ENCODE data around the gene UBR3.

The UBR3 gene

GRCh38 chr2:169997140-169997887 lies 170.1 kb downstream of the UBR3 start:
- no peaks in the 10 kb centered on the region for H3K9me3 Mint-ChIP-seq
- H3K4me1 Mint-ChIP-seq, result no peaks in the 10 kb centered on the region
- no peak overlapping the region for H3K4me3 Mint-ChIP-seq
- H3K27me3 Mint-ChIP-seq, result no peaks in the 10 kb centered on the region
- no peak overlapping the region for H3K27ac Mint-ChIP-seq
- H3K36me3 Mint-ChIP-seq, result peaks cover 27 to 41% of the 10 kb centered on the region in 2 donors
- no peak for DNase-seq
- ATAC-seq (replicated peaks), result no peak

- Mint-ChIP-seq H3K4me1 (no peaks in the 10 kb centered on the region), H3K4me3 (no peak overlapping the region), H3K9me3 (no peaks in the 10 kb centered on the region), H3K36me3 (peaks cover 38 to 53% of the 10 kb centered on the region in 2 donors), H3K27me3 (no peaks in the 10 kb centered on the region), H3K27ac (no peak overlapping the region)
- ATAC-seq (replicated peaks), result no peak
- DNase-seq, result no peak
Measured at GRCh38 chr2:169999054-169999453, 171.8 kb downstream of the UBR3 start.

- ATAC-seq (replicated peaks) (no peak), DNase-seq (no peak)
- Mint-ChIP-seq H3K36me3 (peaks cover 53 to 58% of the 10 kb centered on the region in 2 donors), H3K27me3 (no peaks in the 10 kb centered on the region), H3K4me3 (no peak overlapping the region), H3K4me1 (no peaks in the 10 kb centered on the region), H3K9me3 (no peaks in the 10 kb centered on the region), H3K27ac (no peak overlapping the region)
Measured at GRCh38 chr2:170002096-170002495, 174.8 kb downstream of the UBR3 start.

GRCh38 chr2:170005702-170006101 lies 178.4 kb downstream of the UBR3 start:
- Mint-ChIP-seq H3K4me3 (no peak overlapping the region), H3K9me3 (no peaks in the 10 kb centered on the region), H3K36me3 (peaks cover 41 to 54% of the 10 kb centered on the region in 2 donors), H3K4me1 (no peaks in the 10 kb centered on the region), H3K27me3 (no peaks in the 10 kb centered on the region), H3K27ac (no peak overlapping the region)
- ATAC-seq (replicated peaks) (no peak), DNase-seq (no peak)

GRCh38 chr2:170006587-170007325 lies 179.5 kb downstream of the UBR3 start:
- DNase-seq (no peak), ATAC-seq (replicated peaks) (no peak)
- no peak overlapping the region for H3K27ac Mint-ChIP-seq
- H3K27me3 Mint-ChIP-seq, result no peaks in the 10 kb centered on the region
- H3K36me3 Mint-ChIP-seq, result peaks cover 38 to 52% of the 10 kb centered on the region in 2 donors
- no peaks in the 10 kb centered on the region for H3K4me1 Mint-ChIP-seq
- H3K4me3 Mint-ChIP-seq, result no peak overlapping the region
- no peaks in the 10 kb centered on the region for H3K9me3 Mint-ChIP-seq

- no peak for DNase-seq
- Mint-ChIP-seq H3K27me3 (no peaks in the 10 kb centered on the region), H3K36me3 (peaks cover 23 to 36% of the 10 kb centered on the region in 2 donors), H3K4me3 (no peak overlapping the region), H3K9me3 (no peaks in the 10 kb centered on the region), H3K4me1 (no peaks in the 10 kb centered on the region), H3K27ac (no peak overlapping the region)
- ATAC-seq (replicated peaks), result no peak
Measured at GRCh38 chr2:170009209-170009608, 182.0 kb downstream of the UBR3 start.

GRCh38 chr2:170012773-170013172 lies 185.5 kb downstream of the UBR3 start:
- Mint-ChIP-seq H3K4me3 (no peak overlapping the region), H3K27ac (no peak overlapping the region), H3K9me3 (no peaks in the 10 kb centered on the region), H3K4me1 (no peaks in the 10 kb centered on the region), H3K27me3 (no peaks in the 10 kb centered on the region), H3K36me3 (peaks cover 4 to 18% of the 10 kb centered on the region in 2 donors)
- ATAC-seq (replicated peaks) (no peak), DNase-seq (no peak)

- Mint-ChIP-seq H3K36me3 (peaks cover 7 to 23% of the 10 kb centered on the region in 2 donors), H3K4me3 (no peak overlapping the region), H3K27ac (no peak overlapping the region), H3K9me3 (no peaks in the 10 kb centered on the region), H3K27me3 (no peaks in the 10 kb centered on the region), H3K4me1 (no peaks in the 10 kb centered on the region)
- ATAC-seq (replicated peaks) (no peak), DNase-seq (no peak)
Measured at GRCh38 chr2:170013802-170014551, 186.7 kb downstream of the UBR3 start.

- Mint-ChIP-seq H3K27me3 (no peaks in the 10 kb centered on the region), H3K27ac (no peak overlapping the region), H3K36me3 (peaks cover 7 to 18% of the 10 kb centered on the region in 2 donors), H3K4me1 (no peaks in the 10 kb centered on the region), H3K9me3 (no peaks in the 10 kb centered on the region), H3K4me3 (no peak overlapping the region)
- DNase-seq, result no peak
- no peak for ATAC-seq (replicated peaks)
Measured at GRCh38 chr2:170014769-170015168, 187.5 kb downstream of the UBR3 start.

GRCh38 chr2:170017860-170018532 lies 190.7 kb downstream of the UBR3 start:
- ATAC-seq (replicated peaks), result no peak
- Mint-ChIP-seq H3K4me3 (no peak overlapping the region), H3K27ac (no peak overlapping the region)

GRCh38 chr2:170019060-170019805 lies 192.0 kb downstream of the UBR3 start:
- H3K27ac Mint-ChIP-seq, result no peak overlapping the region
- no peaks in the 10 kb centered on the region for H3K4me1 Mint-ChIP-seq
- no peaks in the 10 kb centered on the region for H3K27me3 Mint-ChIP-seq
- peaks cover 15 to 23% of the 10 kb centered on the region in 2 donors for H3K36me3 Mint-ChIP-seq
- H3K4me3 Mint-ChIP-seq, result no peak overlapping the region
- no peaks in the 10 kb centered on the region for H3K9me3 Mint-ChIP-seq
- ATAC-seq (replicated peaks) (no peak), DNase-seq (no peak)

More at GRCh38 chr2:170017860-170018532, 190.7 kb downstream of the UBR3 start:
- Mint-ChIP-seq H3K36me3 (peaks cover 16 to 21% of the 10 kb centered on the region in 2 donors), H3K27me3 (no peaks in the 10 kb centered on the region), H3K4me1 (no peaks in the 10 kb centered on the region), H3K9me3 (no peaks in the 10 kb centered on the region)
- DNase-seq, result no peak

GRCh38 chr2:170020777-170021176 lies 193.5 kb downstream of the UBR3 start:
- H3K4me1 Mint-ChIP-seq, result no peaks in the 10 kb centered on the region
- DNase-seq (no peak), ATAC-seq (replicated peaks) (no peak)
- no peak overlapping the region for H3K4me3 Mint-ChIP-seq
- no peak overlapping the region for H3K27ac Mint-ChIP-seq
- H3K36me3 Mint-ChIP-seq, result peaks cover 15 to 23% of the 10 kb centered on the region in 2 donors
- H3K27me3 Mint-ChIP-seq, result no peaks in the 10 kb centered on the region
- H3K9me3 Mint-ChIP-seq, result no peaks in the 10 kb centered on the region

- Mint-ChIP-seq H3K27me3 (no peaks in the 10 kb centered on the region), H3K36me3 (peaks cover 13 to 19% of the 10 kb centered on the region in 2 donors), H3K9me3 (no peaks in the 10 kb centered on the region), H3K4me3 (no peak overlapping the region), H3K4me1 (no peaks in the 10 kb centered on the region), H3K27ac (no peak overlapping the region)
- DNase-seq (no peak), ATAC-seq (replicated peaks) (no peak)
Measured at GRCh38 chr2:170022692-170023091, 195.4 kb downstream of the UBR3 start.

All from stimulated activated naive B cell treated with anti-CD40 and anti-IgM and Interleukin-4, amounts not matched to agents 10 μg/mL and 1 μg/mL and 100 μg/mL, for 72 hours (primary cell).